Type B pancreatic cell (in vitro differentiated cells): ENCODE measurements around the gene ZBTB12. TPM values are rescaled to one million over a fixed set of nuclear protein-coding genes. Genes with fewer than 3 reads are reported as not detected.
"Not testable (repeated sequence)": the region's sequence is repeated elsewhere in the genome, so short reads cannot be mapped to it uniquely, and the experiment has no call there.

Experiments
- DNase-seq: peaks from one replicate; pipeline ENCODE4 v3.0.0; 2021; ENCODE audit warnings: mixed read lengths; ENCODE audit not compliant: unreplicated experiment; ENCODE audit errors: extremely low spot score
- H3K27ac Mint-ChIP-seq: 2 replicates; pipeline ENCODE4 v1.8.0; 2021; ENCODE audit warnings: mild to moderate bottlenecking, mixed read lengths
- H3K27me3 Mint-ChIP-seq: 2 replicates; pipeline ENCODE4 v1.8.0; 2021; ENCODE audit warnings: mixed read lengths
- H3K36me3 Mint-ChIP-seq: 2 replicates; pipeline ENCODE4 v1.8.0; 2021; ENCODE audit warnings: mixed read lengths
- H3K4me1 Mint-ChIP-seq: one replicate; pipeline ENCODE4 v1.8.0; 2021; ENCODE audit warnings: mixed read lengths; ENCODE audit not compliant: unreplicated experiment
- H3K4me3 Mint-ChIP-seq: 2 replicates; pipeline ENCODE4 v1.8.0; 2021; ENCODE audit warnings: mild to moderate bottlenecking, mixed read lengths
- H3K9me3 Mint-ChIP-seq: 2 replicates; pipeline ENCODE4 v1.8.0; 2021; ENCODE audit warnings: mixed read lengths
- CTCF ChIP-seq: fragments of 200-600 bp; sonication (generic); conservative IDR thresholded peaks from 2 replicates; pipeline ENCODE4 v1.5.0; 2021; ENCODE audit warnings: antibody characterized with exemption, mild to moderate bottlenecking
- total RNA-seq: library from RNA; stranded (reverse); gene quantifications from 2 replicates; pipeline ENCODE4 v1.2.1, GENCODE V29; 2021; ENCODE audit warnings: low replicate concordance

ZBTB12 gene
- total RNA-seq, 1 donor from 2014 or later, result 37.7 TPM

GRCh38 chr6:31919624-31920303, 17.9 kb upstream of the ZBTB12 start:
- H3K27me3 Mint-ChIP-seq, result no peaks in the 10 kb centered on the region
- no peak for DNase-seq
- H3K27ac Mint-ChIP-seq, result peak overlapping the region; percentile 91
- no peaks in the 10 kb centered on the region for H3K36me3 Mint-ChIP-seq
- H3K4me1 Mint-ChIP-seq, result peaks cover 4% of the 10 kb centered on the region
- H3K9me3 Mint-ChIP-seq, result peaks cover 10% of the 10 kb centered on the region
- no peak for TF ChIP-seq CTCF
- H3K4me3 Mint-ChIP-seq, result peak overlapping the region; percentile 40

GRCh38 chr6:31918069-31918720, 16.3 kb upstream of the ZBTB12 start:
- Mint-ChIP-seq H3K4me3 (no peak overlapping the region), H3K9me3 (peaks cover 10% of the 10 kb centered on the region), H3K4me1 (peaks cover 4% of the 10 kb centered on the region), H3K27ac (no peak overlapping the region), H3K27me3 (no peaks in the 10 kb centered on the region), H3K36me3 (no peaks in the 10 kb centered on the region)
- no peak for DNase-seq
- TF ChIP-seq CTCF, result no peak

GRCh38 chr6:31915756-31916155, 13.9 kb upstream of the ZBTB12 start:
- Mint-ChIP-seq H3K4me1 (peaks cover 4% of the 10 kb centered on the region), H3K4me3 (peak overlapping the region; percentile 21), H3K36me3 (no peaks in the 10 kb centered on the region), H3K27ac (peak overlapping the region; percentile 71), H3K9me3 (peaks cover 10% of the 10 kb centered on the region), H3K27me3 (no peaks in the 10 kb centered on the region)
- no peak for TF ChIP-seq CTCF
- no peak for DNase-seq

DNA sequence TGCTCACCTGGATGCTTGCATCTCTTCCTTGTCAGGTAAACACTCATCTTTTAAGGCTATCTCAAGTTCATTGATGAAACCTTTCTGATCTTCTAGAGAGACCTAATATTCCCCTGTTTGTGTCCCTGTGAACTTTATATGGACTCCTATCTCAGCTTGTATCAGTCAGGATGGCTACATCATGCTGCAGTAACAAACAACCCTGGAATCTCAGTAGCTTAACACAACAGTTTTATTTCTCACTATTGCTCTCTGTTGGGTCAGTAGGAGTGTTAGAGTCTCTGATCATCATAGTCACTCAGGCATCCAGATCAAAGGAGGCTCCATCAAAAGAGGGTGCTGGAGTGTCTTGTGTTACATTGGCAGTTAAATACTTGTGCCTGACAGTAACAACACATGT, 13.5 kb upstream of the ZBTB12 start:
- no peaks in the 10 kb centered on the region for H3K36me3 Mint-ChIP-seq
- peaks cover 4% of the 10 kb centered on the region for H3K4me1 Mint-ChIP-seq
- DNase-seq, result no peak

DNA sequence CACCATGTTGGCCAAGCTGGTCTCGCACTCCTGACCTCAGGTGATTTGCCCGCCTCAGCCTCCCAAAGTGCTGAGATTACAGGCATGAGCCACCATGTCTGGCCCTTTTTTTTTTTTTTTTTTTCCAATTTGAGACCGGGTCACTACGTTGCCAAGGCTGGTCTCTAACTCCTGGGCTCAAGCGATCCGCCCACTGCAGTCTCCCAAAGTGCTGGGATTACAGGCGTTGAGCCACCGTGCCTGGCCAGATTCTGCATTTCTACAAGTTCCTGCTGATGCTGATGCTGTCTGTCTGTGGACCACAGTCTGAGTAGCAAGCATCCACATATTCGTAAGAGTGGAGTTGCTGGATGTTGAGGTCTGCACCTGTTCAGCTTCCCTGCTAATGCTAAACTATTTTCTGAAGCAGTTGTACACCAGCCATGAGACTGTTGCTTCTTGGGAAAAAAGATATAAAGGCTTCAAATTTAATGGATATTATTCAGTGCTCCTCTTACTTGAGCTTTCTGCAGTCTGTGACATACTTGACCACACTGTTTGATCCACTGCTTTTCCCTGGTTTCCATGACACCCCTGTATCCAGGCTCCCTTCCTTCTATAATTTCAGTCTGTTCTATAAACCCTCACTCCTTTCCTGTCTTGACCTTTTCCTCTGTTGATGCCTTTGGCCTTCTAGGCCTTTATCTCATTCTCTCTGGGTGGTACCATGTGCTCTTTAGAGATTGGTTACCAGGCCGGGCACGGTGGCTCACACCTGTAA, 10.1 kb upstream of the ZBTB12 start:
- Mint-ChIP-seq H3K36me3 (no peaks in the 10 kb centered on the region), H3K27ac (no peak overlapping the region), H3K4me1 (no peaks in the 10 kb centered on the region), H3K27me3 (no peaks in the 10 kb centered on the region), H3K9me3 (peaks cover 10% of the 10 kb centered on the region), H3K4me3 (no peak overlapping the region)
- no peak for TF ChIP-seq CTCF
- DNase-seq, result no peak

More for the DNA sequence above, 13.5 kb upstream of the ZBTB12 start:
- H3K27ac Mint-ChIP-seq, result peak overlapping the region; percentile 71
- peak overlapping the region; percentile 21 for H3K4me3 Mint-ChIP-seq
- H3K27me3 Mint-ChIP-seq, result no peaks in the 10 kb centered on the region
- H3K9me3 Mint-ChIP-seq, result peaks cover 10% of the 10 kb centered on the region
- no peak for TF ChIP-seq CTCF

- not testable (repeated sequence) for DNase-seq, H3K4me3 Mint-ChIP-seq, H3K27ac Mint-ChIP-seq, H3K36me3 Mint-ChIP-seq, H3K27me3 Mint-ChIP-seq, H3K9me3 Mint-ChIP-seq, H3K4me1 Mint-ChIP-seq
These were observed 7.4 kb upstream of the ZBTB12 start for GRCh38 chr6:31909298-31909697.
